Common myeloid progenitor, CD34-positive (primary cell): Measurements from ENCODE around the gene CIB4.

Experiments
- CTCF ChIA-PET: fragments of 350-600 bp; sonication (Branson Sonifier 250); formaldehyde crosslinking; loops from one replicate; lab custom pipeline; 2021; ENCODE audit warnings: antibody characterized with exemption; lab: Charles Lee
- POLR2A ChIA-PET: fragments of 350-600 bp; sonication (Branson Sonifier 250); formaldehyde crosslinking; loops from one replicate; lab custom pipeline; 2021; ENCODE audit warnings: antibody characterized with exemption; lab: Charles Lee
- DNase-seq, 3 donors: peaks; one replicate each; pipeline versions ENCODE4 v3.0.0 to v3.0.0-alpha.2; 2013
- H3K27ac ChIP-seq, 2 experiments: 1 replicate in 1 of 2; 2 replicates in 1 of 2; pipeline ENCODE4 v1.7.0; 2013; ENCODE audit warnings: inconsistent platforms in 2 of 2, low read length in 2 of 2, mild to moderate bottlenecking in 2 of 2, low read depth in 1 of 2, moderate library complexity in 1 of 2; ENCODE audit not compliant: severe bottlenecking in 2 of 2, insufficient read depth in 1 of 2, poor library complexity in 1 of 2
- H3K27me3 ChIP-seq, 5 experiments: replicated peaks in 2 of 5; 1 replicate in 3 of 5; 2 replicates in 2 of 5; pipeline versions ENCODE4 v1.6.1 to v1.7.0; 2013; ENCODE audit warnings: low read length in 4 of 5, mild to moderate bottlenecking in 2 of 5, moderate library complexity in 2 of 5, inconsistent platforms in 1 of 5; ENCODE audit not compliant: insufficient read depth in 5 of 5, control insufficient read depth in 4 of 5
- H3K36me3 ChIP-seq, 4 experiments: 1 replicate in 2 of 4; 2 replicates in 2 of 4; pipeline versions ENCODE4 v1.6.1 to v1.7.0; 2013; ENCODE audit warnings: low read length in 3 of 4, control low read depth in 1 of 4, mild to moderate bottlenecking in 1 of 4; ENCODE audit not compliant: control insufficient read depth in 4 of 4, insufficient read depth in 4 of 4
- H3K4me1 ChIP-seq, 4 experiments: 1 replicate in 3 of 4; 2 replicates in 1 of 4; pipeline versions ENCODE4 v1.6.1 to v1.7.1; 2013; ENCODE audit warnings: low read length in 3 of 4, mild to moderate bottlenecking in 3 of 4, control low read depth in 1 of 4, inconsistent platforms in 1 of 4, moderate library complexity in 1 of 4; ENCODE audit not compliant: control insufficient read depth in 4 of 4, insufficient read depth in 4 of 4; ENCODE audit errors: control extremely low read depth in 1 of 4
- H3K4me3 ChIP-seq, 7 experiments: 1 replicate in 4 of 7; 2 replicates in 3 of 7; pipeline versions ENCODE4 v1.5.1 to v1.7.0; 2013; ENCODE audit warnings: mild to moderate bottlenecking in 7 of 7, low read length in 6 of 7, moderate library complexity in 6 of 7, inconsistent platforms in 2 of 7, low read depth in 2 of 7, control low read depth in 1 of 7; ENCODE audit not compliant: insufficient read depth in 4 of 7, control insufficient read depth in 1 of 7; ENCODE audit errors: extremely low read depth in 1 of 7
- H3K9me3 ChIP-seq, 5 experiments: 1 replicate in 4 of 5; 2 replicates in 1 of 5; pipeline versions ENCODE4 v1.6.1 to v1.7.1; 2013; ENCODE audit warnings: low read length in 4 of 5, mild to moderate bottlenecking in 2 of 5, inconsistent platforms in 1 of 5, low read depth in 1 of 5, moderate library complexity in 1 of 5; ENCODE audit not compliant: control insufficient read depth in 4 of 5, insufficient read depth in 2 of 5; ENCODE audit errors: control extremely low read depth in 1 of 5
- WGBS: methylation state at CpG from one replicate; pipeline ENCODE4 v1.1.5; 2013; ENCODE audit not compliant: insufficient coverage; 5-methylcytosine and 5-hydroxymethylcytosine counted together

CIB4 gene

GRCh38 chr2:26599387-26599786 lies 41.8 kb downstream of the CIB4 start:
- H3K4me1 ChIP-seq: peaks cover 3 to 14% (median 9%) of the 10 kb centered on the region in 4 experiments
- no CpG with 5 or more reads among the region's 2 CpGs for WGBS
- no peaks in the 10 kb centered on the region for H3K36me3 ChIP-seq
- DNase-seq: no peak
- no peak overlapping the region for H3K4me3 ChIP-seq
- ChIA-PET POLR2A (no interaction called here), CTCF (no interaction called here)
- no peaks in the 10 kb centered on the region for H3K9me3 ChIP-seq
- H3K27ac ChIP-seq: no peak overlapping the region
- H3K27me3 ChIP-seq: peaks cover 0 to 18% (median 3%) of the 10 kb centered on the region in 5 experiments

GRCh38 chr2:26598996-26599373 lies 42.2 kb downstream of the CIB4 start:
- H3K27me3 ChIP-seq: peaks cover 0 to 14% (median 5%) of the 10 kb centered on the region in 5 experiments
- H3K4me3 ChIP-seq: no peak overlapping the region
- peak in 2 of 3 donors; percentile 24 to 34 for DNase-seq
- ChIA-PET CTCF (interaction anchor here (1.1 kb wide), 1 partner anchor 37 kb away, joined by 3 read pairs; a partner anchor contains a TSS), POLR2A (no interaction called here)
- H3K9me3 ChIP-seq: no peaks in the 10 kb centered on the region
- WGBS: 0% methylated on average over 1 of the region's 4 CpGs
- H3K27ac ChIP-seq: no peak overlapping the region
- no peaks in the 10 kb centered on the region for H3K36me3 ChIP-seq
- H3K4me1 ChIP-seq: peaks cover 3 to 14% (median 9%) of the 10 kb centered on the region in 4 experiments

- DNase-seq: peak in 1 of 3 donors; percentile 16
- CTCF ChIA-PET: interaction anchor here (0.6 to 2.3 kb wide), 4 partner anchors 8 to 146 kb away, joined by 3 to 10 read pairs (median 6); a partner anchor contains a TSS
- 91% methylated on average over 11 of the region's 13 CpGs for WGBS
- POLR2A ChIA-PET: no interaction called here
- Histone ChIP-seq H3K27ac (no peak overlapping the region), H3K27me3 (peaks cover 0 to 13% (median 5%) of the 10 kb centered on the region in 5 experiments), H3K9me3 (no peaks in the 10 kb centered on the region), H3K36me3 (no peaks in the 10 kb centered on the region), H3K4me1 (peaks cover 3 to 14% (median 9%) of the 10 kb centered on the region in 4 experiments), H3K4me3 (no peak overlapping the region)
These were observed 42.7 kb downstream of the CIB4 start for GRCh38 chr2:26598336-26598995.

GRCh38 chr2:26597197-26597596 lies 44.0 kb downstream of the CIB4 start:
- no peak overlapping the region for H3K27ac ChIP-seq
- H3K4me3 ChIP-seq: no peak overlapping the region
- H3K4me1 ChIP-seq: peaks cover 3 to 14% (median 9%) of the 10 kb centered on the region in 4 experiments
- ChIA-PET POLR2A (no interaction called here), CTCF (interaction anchor here (0.5 to 2.3 kb wide), 7 partner anchors 8 to 249 kb away, joined by 3 to 10 read pairs (median 4); no protein-coding TSS in a partner anchor)
- peaks cover 0 to 2% (median 0%) of the 10 kb centered on the region in 5 experiments for H3K9me3 ChIP-seq
- peaks cover 0 to 13% (median 5%) of the 10 kb centered on the region in 5 experiments for H3K27me3 ChIP-seq
- no peaks in the 10 kb centered on the region for H3K36me3 ChIP-seq
- DNase-seq: peak in 1 of 3 donors; percentile 18
- no CpG with 5 or more reads among the region's 2 CpGs for WGBS

- Histone ChIP-seq H3K4me1 (peaks cover 3 to 14% (median 9%) of the 10 kb centered on the region in 4 experiments), H3K4me3 (no peak overlapping the region), H3K36me3 (no peaks in the 10 kb centered on the region), H3K27ac (no peak overlapping the region), H3K9me3 (peaks cover 0 to 3% (median 0%) of the 10 kb centered on the region in 5 experiments), H3K27me3 (peaks cover 0 to 11% (median 3%) of the 10 kb centered on the region in 5 experiments)
- ChIA-PET CTCF (interaction anchor here (1.0 kb wide), 1 partner anchor 14 kb away, joined by 3 read pairs; no protein-coding TSS in a partner anchor), POLR2A (no interaction called here)
- 94% methylated on average over 6 of the region's 7 CpGs for WGBS
- no peak for DNase-seq
These were observed 46.0 kb downstream of the CIB4 start for GRCh38 chr2:26595146-26595545.

- H3K27ac ChIP-seq: no peak overlapping the region
- DNase-seq: no peak
- 97% methylated on average over 11 of the region's 12 CpGs for WGBS
- ChIA-PET CTCF (interaction anchor here (0.9 to 2.6 kb wide), 3 partner anchors 12 to 14 kb away, joined by 3 to 20 read pairs (median 3); no protein-coding TSS in a partner anchor), POLR2A (no interaction called here)
- peaks cover 0 to 19% (median 3%) of the 10 kb centered on the region in 5 experiments for H3K27me3 ChIP-seq
- H3K4me3 ChIP-seq: no peak overlapping the region
- no peaks in the 10 kb centered on the region for H3K36me3 ChIP-seq
- peaks cover 0 to 3% (median 0%) of the 10 kb centered on the region in 5 experiments for H3K9me3 ChIP-seq
- H3K4me1 ChIP-seq: peaks cover 0 to 3% (median 1%) of the 10 kb centered on the region in 4 experiments
These were observed 49.3 kb downstream of the CIB4 start for GRCh38 chr2:26591619-26592505.
